AML-193 (cell line): Measurements from ENCODE around the gene WDR77.

Source experiments
- DNase-seq, 2 experiments: peaks; one replicate each; lab custom pipeline; 2025; lab: John Stamatoyannopoulos, UW

WDR77 gene

GRCh38 chr1:111448918-111449702, at the start of gene WDR77, which contains the start of gene ATP5PB:
Gene WDR77 (minus strand): TSS chr1:111449256. CDS start chr1:111449169, 87 bp downstream.
Gene ATP5PB (plus strand): TSS chr1:111449464. CDS start chr1:111449542, 78 bp downstream.
- peak; percentile 99 to 100 for DNase-seq

DNA sequence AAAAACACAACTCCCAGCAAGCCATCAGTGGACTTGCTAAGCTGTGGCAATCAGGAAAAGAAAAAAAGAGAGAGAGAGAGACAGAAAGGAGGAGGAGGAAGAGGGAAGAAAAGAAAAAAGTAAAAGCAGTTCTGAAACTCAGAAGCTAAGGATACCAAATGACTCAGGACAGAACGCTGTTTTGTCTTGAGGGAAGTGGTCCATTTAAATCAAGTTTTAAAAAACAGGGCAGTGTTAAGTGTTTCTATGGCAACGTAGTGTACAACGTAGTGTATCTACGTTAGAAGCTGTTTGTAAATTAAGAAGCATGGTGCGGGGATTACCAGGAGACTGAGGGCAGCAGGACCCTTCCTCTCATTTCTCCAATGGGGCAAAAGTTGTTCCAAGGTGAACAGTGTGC, 48.5 kb upstream of the WDR77 start:
- DNase-seq = no peak

GRCh38 chr1:111496398-111496797, 47.3 kb upstream of the WDR77 start:
- DNase-seq = no peak

- no peak for DNase-seq
Measured at GRCh38 chr1:111491070-111491469, 42.0 kb upstream of the WDR77 start.

GRCh38 chr1:111490220-111490619, 41.2 kb upstream of the WDR77 start:
- DNase-seq = no peak

DNA sequence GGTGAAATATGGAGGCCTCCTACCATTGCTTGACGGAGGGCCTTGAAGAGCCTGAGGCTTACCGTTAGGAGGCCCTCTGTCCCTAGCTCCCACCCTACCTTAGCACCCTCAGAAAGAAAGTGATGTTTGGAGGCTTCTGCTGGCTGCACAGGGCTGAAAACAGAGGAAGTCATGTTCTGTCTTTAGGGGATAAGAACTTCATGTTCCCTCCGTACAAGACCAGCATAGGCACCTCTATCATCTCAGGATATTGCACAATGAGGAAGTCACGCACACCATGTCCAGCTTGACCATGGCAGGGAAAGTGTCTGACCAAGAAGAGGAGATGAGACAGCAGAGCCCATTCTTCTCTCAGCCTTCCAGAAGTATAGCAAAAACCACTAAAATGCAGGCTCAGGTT, 40.5 kb upstream of the WDR77 start:
- peak; percentile 71 to 79 for DNase-seq

DNA sequence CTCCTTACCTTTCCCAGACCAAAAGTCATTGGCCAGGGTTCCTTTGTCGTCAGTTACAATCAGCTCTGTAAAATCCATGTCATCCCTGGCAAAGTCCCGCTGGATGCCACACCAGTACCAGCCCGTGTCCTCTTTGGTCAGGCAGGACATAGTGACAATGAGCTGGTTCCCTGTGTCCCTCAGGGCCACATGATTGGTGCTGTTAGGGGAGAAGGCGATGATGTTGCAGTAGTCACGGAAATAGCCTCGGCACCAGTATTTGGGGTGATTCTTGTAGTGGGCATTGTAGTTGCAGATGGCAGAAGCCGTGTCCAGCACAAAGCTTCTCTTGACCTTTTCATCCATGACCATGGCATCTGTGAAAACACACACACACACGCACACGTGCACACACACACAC, 39.6 kb upstream of the WDR77 start:
- no peak for DNase-seq

GRCh38 chr1:111487133-111487532, 38.1 kb upstream of the WDR77 start:
- no peak for DNase-seq

DNA sequence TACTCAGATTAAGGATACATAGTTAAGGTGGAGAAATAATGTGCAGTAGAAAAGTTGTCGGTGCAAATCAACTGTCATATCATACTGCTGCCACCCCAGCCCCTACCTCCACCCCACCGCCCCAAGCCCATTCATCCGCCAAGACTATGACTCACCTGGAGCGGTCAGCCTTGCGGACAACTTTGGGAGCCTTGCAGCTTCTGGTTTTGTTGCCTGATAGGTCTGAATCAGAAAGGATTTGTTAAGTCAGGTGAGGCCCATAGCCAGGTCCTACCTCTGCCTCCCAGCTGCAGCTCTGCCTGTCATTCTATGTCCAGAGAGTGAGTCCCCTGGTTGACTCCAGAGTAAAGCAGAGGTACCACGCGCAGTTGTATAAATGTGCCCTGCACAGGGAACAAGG, 37.4 kb upstream of the WDR77 start:
- DNase-seq = no peak

DNA sequence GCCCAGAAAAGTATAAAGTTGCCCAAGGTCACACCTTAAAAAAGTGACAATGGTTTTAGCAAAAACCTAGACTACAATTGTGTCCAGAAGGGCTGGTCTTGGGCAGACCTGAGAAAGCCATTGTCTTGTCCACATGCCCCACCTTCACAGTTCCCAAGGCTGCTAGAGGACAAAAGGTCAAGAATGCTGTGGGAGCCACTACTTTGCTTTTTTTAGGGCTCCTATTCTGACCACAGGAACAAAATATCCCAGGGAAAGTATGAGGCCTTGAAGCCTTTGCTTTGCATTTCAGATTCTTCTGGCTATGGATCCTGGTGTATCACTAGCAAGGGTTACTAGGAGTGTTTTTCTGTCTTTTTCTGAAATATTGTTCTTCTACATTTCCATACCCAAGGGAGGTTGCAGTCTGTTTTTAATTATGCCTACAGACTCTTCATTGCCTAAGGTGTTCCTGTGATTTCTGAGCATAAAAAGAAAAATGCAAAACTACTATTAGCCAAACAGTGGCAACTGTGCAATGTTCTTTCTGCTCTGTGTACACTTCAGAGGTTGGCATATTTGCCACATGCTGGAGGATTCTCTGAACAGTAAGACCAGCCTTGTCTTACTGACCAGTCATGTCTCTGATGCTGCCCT, 35.5 kb upstream of the WDR77 start:
- DNase-seq = no peak

- DNase-seq = no peak
Measured at GRCh38 chr1:111483876-111484275, 34.8 kb upstream of the WDR77 start.

DNA sequence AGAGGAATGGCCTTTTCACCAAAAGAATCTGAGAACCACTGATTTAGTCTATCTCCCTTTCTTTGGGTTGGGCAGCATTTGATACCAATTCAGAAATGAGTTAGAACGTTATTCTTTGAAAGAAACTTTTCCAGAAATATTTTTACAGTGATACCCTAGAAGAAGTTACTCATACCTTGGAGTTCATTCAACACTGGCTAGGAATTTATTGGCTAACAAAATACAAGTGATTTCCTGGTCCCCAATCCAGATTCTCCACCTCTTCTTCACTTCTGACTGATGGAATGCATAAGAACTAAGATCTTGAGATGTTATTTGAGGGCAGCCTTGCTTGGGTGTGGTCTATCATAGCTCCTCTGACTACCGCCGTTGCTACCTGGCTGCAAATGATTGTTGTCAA, 34.1 kb upstream of the WDR77 start:
- no peak for DNase-seq

- peak; percentile 64 to 78 for DNase-seq
Measured at GRCh38 chr1:111481387-111482221, 32.5 kb upstream of the WDR77 start.

DNA sequence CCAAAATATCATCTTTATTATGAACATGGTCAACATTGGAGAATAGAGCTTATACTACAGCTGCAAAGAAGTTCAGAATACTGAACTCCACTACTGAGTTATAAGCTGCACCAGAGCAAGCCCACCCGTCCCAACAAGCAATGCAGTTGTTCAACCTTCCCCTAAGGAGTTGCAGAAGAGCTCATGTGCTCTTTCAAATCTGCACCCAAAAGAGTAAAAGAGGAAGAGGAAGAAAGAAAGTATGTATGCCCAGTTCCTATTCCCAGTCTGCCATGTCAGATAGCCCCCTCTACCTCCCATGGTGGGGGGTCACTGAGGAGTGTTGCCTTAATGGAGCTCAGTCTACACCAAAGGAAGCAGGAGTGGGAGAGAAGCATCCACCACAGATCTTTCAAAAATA, 31.6 kb upstream of the WDR77 start:
- peak; percentile 37 to 44 for DNase-seq

DNA sequence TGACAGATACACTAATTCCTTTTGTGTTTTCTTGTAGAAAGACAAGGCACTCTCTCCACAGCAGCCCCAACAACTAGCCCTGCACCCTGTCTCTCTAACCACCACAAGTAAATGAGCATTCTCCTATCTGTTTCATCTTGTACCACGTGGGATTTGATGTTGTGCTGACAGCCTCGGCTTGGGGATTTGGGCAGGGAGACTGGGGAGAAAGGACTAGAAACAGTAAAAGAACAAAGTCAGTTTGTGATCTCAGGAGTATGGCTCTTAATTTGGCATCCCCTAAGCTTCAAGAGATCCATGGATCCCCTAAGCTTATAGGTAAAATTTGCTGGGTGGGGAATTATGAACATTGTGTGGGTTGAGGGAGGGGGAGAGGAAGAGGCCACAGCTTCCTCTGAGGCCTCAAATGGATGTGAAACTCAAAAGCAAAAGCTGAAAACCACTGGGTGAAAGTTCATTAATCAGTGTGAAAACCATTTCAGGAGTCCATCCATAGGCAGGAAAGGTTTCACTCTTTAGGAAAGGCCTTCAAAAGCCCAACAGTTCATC, 27.8 kb upstream of the WDR77 start:
- DNase-seq = peak; percentile 22 to 30

GRCh38 chr1:111476214-111476613, 27.2 kb upstream of the WDR77 start:
- no peak for DNase-seq

- no peak for DNase-seq
Measured at GRCh38 chr1:111475701-111476100, 26.6 kb upstream of the WDR77 start.

GRCh38 chr1:111474521-111474920, 25.5 kb upstream of the WDR77 start:
- DNase-seq = no peak

GRCh38 chr1:111474106-111474505, 25.1 kb upstream of the WDR77 start:
- no peak for DNase-seq

DNA sequence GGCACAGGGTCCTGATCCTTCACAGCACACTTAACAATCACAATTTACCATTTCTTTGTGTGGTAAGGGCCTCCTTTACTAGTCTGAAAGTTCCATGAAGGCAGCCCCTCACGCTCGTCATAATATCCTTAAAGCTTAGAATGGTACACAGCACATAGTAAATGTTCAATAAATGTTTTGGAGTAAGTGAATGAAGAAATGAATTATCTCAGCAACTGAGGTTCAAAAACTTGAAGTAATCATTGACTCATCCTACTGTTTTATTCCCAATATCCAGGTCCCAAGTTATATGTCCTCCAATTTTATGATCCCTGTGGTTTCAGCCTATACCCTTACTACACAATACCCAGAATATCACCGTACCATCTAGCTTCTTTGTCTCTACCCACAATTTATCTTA, 22.5 kb upstream of the WDR77 start:
- DNase-seq = no peak

DNA sequence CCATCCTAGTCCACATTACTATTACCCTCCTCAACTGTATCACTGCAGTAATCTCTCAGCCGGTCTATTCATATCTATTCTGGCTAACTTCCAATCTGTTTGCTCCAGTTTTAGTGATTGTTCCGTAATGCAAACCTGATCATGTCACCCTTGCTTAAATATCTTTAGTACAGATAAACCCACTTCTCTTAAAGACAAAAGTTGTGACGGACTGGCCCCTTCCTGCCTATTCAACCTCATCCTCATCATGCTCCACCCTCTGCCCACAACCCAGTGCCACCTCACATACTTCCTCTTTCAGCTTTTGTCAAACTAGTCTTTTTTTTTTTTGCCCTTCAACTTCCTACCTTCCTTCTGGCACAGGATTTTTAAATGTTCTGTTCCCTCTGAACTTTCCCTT, 22.0 kb upstream of the WDR77 start:
- DNase-seq = peak; percentile 91 to 92

- DNase-seq = no peak
Measured at GRCh38 chr1:111470596-111470995, 21.5 kb upstream of the WDR77 start.
